ENCODE measurements around the gene EPN1.

Gene EPN1

DNA sequence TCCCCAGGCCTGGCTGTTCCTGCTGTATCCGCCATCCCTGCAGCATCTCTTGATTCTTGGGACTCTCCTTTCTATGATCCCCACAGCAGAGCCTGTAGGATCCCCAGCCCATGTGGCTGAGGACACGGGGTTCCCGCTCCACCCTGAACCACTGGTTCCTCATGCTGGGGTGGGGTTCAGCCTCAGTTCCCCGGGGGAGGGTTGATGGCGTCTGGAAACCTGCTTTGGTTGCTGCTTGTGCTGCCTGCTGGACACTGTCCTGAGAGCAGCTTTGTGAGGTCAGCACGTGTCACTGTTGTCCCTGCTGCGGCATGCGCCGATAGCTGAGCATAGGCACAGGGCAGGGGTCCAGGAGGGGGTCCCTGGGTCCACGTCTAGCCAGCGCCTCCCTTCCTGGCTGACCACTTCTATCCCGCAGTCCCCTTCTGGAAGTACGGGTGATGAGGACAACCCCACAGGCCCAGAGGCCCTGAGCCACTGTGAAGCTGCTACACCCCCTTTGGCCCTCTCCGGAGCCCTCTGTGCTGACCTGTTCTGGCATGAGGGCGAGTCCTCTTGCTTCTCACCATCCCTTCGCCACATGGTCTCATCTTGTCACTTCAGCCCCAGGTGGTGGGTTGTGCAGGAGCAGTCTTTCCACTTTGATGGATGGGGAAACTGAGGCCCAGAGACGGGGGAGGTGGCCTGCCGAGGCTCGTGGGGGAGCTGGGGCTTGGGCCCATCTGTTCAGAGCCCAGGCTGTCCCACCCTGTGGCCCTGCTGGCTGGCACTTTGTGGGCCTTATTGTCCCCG lies 5.5 kb downstream of the EPN1 start:
- no peak for DNase-seq

DNA sequence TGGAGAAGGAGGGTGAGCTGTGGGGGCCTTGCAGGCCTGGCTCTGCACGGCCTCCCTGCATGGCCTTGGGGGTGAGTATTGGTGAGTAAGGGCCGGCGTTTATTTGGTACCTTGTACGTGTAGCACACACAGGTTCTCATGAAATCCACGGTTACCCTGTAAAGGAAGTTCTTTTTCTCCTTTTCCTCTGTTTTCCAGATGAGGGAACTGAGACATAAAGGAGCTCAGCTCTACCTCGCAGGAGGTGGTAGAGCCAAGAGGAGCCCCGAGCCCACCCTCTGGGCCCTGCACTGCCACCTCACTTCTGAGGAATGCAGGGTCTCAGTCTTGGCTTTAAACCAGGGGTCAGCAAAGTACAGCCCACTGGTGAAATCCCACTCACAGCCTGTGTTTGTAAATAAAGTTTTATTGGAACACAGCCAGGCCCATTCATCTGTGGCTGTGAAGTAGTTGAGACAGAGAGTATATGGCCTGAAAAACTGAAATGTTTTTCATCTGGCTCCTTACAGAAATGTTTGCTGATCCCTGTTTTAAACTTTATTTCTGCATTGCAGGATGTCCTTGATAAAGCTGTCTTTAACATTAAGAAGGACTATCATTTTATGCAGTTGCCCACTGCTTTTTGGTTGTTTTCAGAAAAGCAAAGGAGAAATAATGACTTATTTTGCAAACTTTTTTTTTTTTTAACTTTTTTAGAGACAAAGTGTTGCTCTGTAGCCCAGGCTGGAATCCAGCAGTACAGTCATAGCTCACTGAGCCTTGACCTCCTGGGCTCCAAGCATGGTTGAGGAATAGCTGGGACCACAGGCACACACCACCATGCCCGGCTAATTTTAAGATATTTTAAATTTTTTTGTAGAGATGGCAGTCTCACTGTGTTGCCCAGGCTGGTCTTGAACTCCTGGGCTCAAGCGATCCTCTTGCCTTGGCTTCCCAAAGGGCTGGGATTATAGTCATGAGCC lies 6.4 kb downstream of the EPN1 start:
- DNase-seq, result no peak

DNA sequence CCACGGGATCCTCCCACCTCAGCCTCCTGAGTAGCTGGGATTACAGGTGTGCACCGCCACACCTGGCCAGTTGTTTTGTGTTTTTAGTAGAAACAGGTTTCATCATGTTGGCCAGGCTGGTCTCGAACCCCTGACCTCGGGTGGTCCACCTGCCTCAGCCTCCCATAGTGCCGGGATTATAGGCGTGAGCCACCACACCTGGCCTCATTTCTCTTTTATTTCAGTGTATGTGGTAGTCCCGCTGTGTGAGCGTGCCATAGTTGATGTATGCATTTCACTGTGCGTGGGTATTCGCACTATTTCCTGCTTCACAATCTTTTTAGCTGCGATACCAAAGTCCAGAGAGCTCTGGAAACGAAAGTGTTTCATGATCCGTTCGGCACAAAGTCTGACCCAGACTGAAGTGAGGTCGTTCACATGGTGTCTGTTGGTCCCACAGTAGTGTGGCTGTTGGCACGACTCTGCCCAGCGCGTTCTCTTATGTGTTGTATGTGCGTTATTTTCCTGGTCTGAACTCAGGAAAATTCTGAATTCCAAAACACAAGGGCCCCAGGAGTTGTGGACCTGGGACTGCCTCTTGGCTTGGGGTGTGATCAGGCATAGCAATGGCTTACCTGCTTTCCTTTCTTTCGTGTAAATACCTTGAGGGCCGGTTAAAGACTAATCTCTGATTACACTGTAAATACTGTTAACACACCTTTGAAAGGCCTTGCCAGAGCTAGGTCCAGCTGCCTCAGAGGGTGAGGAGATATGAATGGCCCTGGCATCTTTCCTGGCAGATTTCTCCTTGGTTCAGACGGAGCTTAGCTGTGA lies 8.6 kb downstream of the EPN1 start:
- DNase-seq, result no peak

DNA sequence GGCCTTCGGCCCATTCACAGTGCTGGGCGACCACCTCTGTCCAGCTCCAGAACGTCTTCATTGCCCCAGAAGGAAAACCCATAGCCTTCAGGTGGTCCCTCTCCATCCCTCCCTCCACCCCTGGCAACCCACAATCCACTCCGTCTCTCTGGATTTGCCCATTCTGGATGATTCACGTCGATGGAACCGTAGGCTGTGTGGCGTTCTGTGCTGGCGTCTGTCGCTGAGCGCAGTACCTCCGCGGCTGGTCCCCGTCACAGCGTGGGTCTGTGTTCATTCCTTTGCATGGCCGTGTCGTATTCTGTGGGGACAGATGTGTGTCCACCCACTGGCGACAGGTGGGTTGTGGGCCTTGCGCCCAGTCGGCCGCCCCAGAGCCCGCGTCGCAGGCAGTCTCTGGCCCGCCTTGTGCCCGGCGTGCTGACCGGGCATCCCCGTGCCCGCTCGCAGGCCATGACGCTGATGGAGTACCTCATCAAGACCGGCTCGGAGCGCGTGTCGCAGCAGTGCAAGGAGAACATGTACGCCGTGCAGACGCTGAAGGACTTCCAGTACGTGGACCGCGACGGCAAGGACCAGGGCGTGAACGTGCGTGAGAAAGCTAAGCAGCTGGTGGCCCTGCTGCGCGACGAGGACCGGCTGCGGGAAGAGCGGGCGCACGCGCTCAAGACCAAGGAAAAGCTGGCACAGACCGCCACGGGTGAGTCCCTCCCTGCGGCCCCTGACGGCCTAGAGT lies 10.1 kb downstream of the EPN1 start:
- DNase-seq, result no peak

DNA sequence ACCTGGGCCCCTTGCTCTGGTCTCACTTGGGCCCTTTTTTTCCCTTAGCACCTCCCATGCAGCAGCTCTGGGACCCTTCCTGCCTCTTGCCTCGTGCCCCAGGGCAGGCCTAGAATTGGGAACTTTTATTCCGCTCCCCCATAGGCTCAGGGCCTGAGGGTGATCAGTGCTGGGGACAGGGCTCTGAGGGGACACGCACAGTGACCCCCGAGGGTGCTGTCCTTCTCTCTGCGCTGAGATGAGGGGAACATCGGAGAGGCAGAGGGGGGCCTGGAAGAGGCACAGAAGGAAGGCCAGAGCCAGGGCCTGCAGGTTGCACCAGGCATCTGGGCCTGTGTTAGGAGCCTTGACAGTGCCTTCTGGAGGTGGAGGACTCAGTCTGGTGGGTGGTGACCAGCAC lies 10.8 kb downstream of the EPN1 start:
- no peak for DNase-seq

DNA sequence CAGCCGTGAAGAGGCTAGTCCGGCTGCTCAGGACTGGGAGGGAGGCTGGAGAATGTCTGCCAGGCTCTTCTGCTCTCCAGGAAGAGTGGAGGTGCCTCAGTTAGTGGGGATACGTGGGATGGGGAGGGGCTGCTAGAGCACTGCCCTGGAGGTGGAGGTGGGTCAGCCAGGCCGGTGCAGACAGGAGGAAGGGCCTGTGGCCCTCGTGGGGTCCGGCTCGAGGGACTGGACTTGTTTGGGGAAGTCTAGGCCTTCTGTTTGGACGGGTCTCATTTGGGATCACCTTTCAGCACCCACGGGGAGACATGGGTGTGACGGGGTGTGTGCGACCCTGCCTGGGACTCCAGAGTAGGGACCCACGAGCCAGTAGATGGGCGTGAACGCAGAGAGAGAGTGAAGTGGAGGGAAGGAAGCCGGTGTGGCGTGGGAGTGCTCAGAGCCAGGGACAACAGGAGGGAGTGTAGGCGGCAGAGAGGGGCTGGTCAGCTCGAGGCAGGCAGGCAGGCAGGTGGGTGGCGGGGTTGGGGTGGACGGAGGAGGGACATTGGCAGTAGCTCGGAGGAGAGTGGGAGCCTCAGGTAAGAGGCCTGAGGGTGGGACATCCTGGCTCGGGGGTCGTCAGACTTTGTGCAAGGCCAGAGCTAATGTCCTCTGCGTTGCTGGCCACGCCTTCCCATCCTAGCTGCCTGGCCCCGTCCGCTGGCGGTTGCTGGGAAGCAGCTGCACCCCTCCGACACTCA lies 11.5 kb downstream of the EPN1 start:
- no peak for DNase-seq

DNA sequence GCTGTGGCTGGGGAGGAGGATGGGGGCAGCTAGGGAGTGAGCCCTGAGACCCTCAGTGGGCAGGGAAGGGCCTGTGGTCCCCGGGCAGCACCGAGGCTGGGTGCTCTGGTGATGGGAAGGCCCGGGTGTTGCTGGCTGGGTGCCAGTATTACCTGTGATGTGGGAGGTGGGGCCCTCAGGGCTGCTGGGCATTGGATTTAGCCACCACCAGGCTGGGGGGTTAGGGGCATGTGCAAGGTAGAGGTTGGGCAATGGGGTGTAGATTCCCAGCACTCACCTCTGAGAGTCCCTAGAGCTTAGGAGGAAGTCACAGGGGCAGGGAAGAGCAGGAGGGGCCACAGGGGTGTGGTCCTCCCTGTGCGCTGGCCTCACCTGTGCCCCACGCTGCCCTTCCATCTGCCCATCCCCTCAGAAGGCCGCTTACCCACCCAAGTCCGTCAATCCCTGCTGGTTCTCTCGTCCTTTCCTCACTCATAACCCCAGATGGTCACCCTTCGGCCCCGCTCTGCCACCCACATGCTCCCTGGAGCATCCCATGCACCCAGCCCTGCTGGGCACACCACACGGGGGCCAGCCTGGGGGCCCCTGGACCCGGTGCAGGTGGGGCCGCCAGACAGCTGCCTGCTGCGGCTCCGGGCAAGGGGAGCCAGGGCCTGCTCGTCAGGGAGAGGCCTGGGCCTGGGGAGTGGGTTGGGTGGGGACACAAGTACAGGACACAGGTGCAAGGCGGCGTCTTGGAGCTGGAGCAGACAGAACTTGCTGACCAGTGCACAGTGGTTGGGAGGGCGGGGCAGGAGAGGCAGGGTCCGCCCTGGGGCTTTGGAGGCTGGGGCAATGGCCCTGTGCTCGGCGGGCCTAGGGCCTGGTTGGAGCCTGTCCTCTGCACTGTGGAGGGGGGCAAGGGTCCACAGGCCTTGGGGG lies 12.5 kb downstream of the EPN1 start:
- DNase-seq, result no peak

DNA sequence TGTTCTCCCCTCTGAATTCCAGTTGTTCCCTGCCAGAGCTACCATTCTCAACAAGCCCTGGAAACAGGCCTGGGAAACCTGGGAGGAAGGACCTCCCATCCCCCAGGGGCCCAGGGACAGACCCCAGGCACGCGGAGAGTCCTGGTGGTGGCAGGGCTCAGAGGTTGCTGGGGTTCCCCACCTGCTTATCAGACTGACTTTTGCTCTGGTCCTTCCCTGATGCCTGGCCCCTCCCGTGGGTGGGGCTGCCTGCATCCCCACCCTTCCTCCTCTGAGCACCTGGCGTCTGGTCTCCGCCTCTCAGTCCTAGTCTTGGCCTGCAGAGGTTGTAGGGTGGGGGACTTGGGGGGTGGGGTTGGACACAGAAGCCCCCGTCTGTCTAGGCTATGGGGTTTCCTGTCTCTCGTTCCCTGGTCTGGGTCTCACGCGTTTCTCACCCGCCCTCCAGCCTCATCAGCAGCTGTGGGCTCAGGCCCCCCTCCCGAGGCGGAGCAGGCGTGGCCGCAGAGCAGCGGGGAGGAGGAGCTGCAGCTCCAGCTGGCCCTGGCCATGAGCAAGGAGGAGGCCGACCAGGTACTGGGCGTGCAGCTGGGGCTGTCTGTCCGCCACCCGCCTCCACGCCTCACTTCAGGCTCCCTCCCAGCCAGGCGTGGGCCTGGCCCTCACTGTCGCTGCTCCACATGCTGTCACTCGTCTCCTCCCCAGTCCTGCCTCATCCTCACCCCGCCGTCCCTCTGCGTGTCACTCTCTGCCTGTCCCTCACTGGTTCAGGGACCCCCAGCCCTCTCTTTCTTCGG lies 13.6 kb downstream of the EPN1 start:
- no peak for DNase-seq

DNA sequence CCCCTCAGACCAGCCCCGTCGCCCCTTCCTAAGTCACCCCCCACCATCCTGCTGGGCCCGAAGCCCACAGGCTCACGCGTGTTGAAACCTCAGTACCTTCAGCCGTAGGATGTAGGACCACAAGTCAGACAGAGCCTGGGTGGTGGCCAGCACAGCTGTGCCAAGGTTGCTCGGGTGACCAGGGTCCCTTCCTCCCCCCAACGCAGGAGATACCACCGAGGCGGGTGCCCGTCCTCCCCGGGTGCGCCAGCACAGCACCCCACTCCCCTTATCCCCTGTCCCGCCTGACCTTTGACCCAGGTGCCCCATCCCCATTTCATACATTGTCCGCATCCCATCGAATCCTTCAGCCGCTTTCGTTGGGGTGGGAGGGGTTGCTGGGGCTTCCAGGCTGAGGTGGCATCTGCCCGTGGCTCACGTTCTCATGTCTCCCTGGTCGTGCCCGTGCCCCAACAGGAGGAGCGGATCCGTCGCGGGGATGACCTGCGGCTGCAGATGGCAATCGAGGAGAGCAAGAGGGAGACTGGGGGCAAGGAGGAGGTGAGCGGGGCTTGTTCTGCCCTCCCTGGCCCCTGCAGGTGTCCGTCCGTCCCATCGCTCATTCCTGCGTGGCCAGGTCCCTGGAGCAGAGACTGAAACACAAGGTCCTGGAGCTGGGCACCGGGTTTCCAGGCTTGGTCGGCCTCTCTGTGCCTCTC lies 14.5 kb downstream of the EPN1 start:
- no peak for DNase-seq

DNA sequence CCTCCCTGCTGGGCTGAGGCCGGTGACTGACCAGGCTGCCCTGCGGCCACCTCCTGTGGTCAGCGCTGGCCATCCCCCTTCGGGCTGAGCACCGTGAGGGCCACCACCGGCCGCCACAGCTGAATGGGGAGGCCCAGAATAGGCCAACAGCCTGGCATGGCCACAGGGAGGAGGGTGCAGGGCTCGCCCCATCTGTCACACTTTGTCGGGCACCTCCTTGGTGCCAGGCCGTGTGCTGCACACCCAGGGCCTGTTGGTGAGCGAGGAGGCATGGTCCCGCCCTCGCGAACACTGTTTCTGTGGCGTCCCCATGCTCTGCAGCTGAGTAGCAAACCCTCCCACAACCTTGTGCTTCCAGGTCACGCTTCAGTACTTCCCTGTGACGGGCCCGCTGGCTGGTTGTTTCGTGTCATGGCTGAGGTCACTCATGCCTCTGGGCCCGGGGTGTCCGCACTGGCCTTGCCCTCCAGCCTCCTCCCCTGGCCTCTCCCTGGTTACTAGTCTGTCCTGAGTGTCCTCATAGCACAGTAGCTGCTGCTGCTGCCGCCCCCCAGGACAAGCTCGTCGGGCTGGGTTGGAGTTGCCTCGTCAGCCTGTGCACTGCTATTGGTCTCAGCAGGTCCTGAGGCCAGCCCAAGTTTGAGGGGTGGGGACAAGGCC lies 15.2 kb downstream of the EPN1 start:
- DNase-seq, result no peak

DNA sequence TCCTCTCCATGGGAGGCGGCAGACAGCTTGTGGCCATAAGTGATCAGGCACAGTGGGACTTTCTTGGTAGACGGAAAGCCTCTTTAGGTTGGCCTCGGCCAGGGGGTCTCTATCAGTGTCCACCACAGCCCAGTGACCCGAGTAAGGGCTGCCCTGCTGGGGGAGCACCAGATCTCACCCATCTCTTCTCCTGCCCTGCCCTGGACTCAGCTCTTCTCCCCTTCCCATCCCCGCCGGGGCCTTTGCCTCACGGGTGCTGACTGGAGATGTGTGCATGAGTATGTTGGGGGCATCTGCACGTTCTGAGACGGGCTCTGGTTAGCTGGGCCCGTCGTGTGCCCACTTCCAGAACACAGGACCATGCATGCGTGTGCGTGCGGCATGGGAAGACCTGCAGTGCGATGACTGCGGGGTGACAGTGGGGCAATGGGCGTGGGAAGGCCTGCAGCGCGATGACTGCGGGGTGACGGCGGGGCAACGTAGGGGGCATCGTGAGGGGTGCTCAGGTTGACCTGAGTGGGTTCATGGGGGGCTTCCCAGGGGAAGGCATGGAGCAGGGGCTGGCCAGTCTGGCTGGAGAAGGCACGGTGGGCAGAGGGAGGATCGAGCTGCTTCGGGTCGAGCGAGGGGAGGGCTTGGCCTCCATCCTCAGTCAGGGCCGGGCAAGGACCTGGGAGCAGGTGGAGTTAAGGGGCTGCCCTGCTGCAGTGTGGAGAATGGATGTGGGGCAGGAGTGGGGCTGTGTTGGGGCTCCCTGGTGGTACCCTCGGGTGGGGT lies 15.9 kb downstream of the EPN1 start:
- no peak for DNase-seq

DNA sequence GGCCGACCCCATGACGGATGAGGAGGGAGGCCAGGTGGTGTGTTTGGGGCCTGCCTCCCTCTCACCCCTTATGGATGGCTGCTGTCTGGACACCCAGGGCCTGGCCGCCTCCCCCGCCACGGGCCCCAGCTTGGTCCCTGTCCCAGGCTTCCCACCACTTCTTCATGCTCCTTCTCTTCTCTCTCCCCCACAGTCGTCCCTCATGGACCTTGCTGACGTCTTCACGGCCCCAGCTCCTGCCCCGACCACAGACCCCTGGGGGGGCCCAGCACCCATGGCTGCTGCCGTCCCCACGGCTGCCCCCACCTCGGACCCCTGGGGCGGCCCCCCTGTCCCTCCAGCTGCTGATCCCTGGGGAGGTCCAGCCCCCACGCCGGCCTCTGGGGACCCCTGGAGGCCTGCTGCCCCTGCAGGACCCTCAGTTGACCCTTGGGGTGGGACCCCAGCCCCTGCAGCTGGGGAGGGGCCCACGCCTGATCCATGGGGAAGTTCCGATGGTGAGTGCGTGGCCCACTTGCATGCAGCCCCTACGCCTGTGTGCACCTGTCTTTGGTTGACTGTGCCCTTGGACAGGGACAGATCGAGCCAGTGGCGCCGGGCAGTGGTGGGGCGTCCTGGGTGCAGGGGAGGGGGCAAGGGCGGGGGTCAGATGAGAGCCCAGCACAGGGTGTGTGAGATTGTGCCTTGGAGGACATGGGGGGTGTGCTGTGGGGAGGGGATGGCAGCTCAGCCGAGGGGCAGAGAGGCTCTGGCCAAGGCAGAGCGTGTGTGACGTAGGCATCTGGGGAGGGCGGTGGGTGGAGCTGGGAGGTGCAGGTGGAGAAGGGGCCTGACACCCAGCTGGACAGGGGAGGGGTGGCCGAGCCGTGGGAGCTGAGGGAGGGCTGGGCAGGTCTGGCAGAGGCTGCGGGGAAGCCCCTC lies 16.8 kb downstream of the EPN1 start:
- DNase-seq, result no peak

DNA sequence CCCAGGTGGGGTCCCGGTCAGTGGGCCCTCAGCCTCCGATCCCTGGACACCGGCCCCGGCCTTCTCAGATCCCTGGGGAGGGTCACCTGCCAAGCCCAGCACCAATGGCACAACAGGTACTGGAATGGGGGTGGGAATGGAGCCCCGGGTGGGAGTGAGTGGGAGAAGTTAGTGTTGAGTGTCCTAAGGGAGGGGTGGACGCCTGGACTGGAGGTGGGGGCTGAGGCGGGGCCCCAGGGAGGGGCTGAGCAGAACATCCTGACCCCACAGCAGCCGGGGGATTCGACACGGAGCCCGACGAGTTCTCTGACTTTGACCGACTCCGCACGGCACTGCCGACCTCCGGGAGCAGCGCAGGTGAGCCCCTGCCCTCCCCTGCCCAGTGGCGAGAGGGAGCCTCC lies 17.7 kb downstream of the EPN1 start:
- DNase-seq, result no peak

DNA sequence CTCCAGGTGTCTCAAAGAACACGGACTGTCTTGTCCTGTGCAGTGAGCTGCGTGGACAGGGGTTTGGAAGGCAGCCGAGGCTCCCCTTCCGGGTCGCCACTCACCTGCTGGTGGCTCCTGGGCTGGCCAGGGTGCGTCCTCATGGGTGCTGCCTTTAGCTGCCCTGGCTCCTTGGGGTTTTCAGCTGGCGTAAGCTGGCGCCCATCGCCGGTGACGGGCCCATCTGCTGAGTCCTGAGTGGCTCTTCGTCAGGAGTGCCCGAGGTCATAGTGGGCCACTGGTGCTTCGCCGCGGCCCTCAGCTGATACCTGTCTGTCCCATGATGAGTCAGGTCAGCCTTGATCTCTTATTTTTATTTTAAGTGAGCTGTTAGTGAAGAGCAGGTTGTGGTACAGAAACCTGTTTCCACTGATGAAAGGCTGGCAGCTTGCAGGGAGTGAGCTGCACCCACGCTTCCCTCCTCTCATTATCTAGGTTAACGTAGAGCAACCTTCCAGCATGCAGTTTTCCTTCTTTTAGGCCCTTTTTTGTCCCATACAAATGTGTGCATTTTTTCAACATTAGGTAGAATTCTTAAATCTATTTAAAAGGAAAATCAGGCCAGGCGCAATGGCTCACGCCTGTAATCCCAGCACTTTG lies 18.4 kb downstream of the EPN1 start:
- DNase-seq, result no peak

DNA sequence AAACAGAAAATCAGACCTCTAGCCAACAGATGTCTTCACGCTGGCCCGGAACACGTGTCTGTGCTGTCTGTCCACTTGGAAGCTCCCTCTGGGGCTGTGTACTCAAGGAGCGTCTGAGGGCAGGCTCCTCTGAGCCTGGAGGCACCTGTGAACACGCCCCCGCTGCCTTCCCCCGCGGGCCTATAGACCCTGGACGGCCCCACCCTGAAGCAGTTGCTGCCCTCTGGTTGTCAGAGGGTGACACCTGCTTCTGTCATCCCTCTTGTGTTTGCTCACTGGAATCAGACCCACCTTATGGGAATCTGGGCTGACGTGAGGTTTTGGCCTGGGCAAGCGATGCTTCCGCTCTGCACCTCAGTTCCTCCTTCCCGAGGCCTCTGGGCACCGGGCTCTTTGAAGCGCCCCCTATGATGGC lies 19.2 kb downstream of the EPN1 start:
- DNase-seq, result no peak

Data from GOT3 (cell line).